AG04450 (cell line): ENCODE data around the gene MAP3K10. TPM values are rescaled to one million over a fixed set of nuclear protein-coding genes. Genes with fewer than 3 reads are reported as not detected.

ENCODE experiments used
- CTCF ChIA-PET: fragments of 300-600, 350-600 bp; formaldehyde crosslinking; extraction: SDS; loops from one replicate; lab custom pipeline; 2022; ENCODE audit warnings: antibody characterized with exemption, inconsistent platforms; lab: Charles Lee
- POLR2A ChIA-PET: fragments of 350-600 bp; formaldehyde crosslinking; extraction: SDS; loops from one replicate; lab custom pipeline; 2021; ENCODE audit warnings: antibody characterized with exemption, inconsistent platforms; lab: Yijun Ruan, JAX
- DNase-seq: peaks from one replicate; pipeline ENCODE4 v3.0.0-alpha.2; 2011; ENCODE audit warnings: low read depth, low spot score
- H3K27ac ChIP-seq: one replicate; pipeline ENCODE4 v1.5.1; 2012; ENCODE audit warnings: low read depth, low read length, control low read depth
- H3K27me3 ChIP-seq: one replicate; pipeline ENCODE4 v1.6.0; 2012; ENCODE audit warnings: low read length; ENCODE audit not compliant: control insufficient read depth, insufficient read depth
- H3K4me3 ChIP-seq: 2 replicates; pipeline ENCODE4 v1.5.1; 2011; ENCODE audit warnings: mild to moderate bottlenecking, low read depth, low read length, control low read depth
- H3K9me3 ChIP-seq: 2 replicates; pipeline ENCODE4 v1.5.1; 2012; ENCODE audit warnings: low read length; ENCODE audit not compliant: control insufficient read depth, insufficient read depth
- polyA plus RNA-seq: library from polyadenylated mRNA; depleted of rRNA; stranded (reverse); fragments of >200 nt; gene quantifications from 2 replicates; pipeline ENCODE4 v1.2.3, GENCODE V29; 2011
- TF ChIP-seq, protein P1 (sequence below): IDR thresholded peaks from 2 replicates; pipeline ENCODE4 v1.5.1; 2011; ENCODE audit warnings: low read depth, low read length, control low read depth, inconsistent platforms

MAP3K10 gene
- polyA plus RNA-seq, 1 experiment = 2.0 TPM

DNA sequence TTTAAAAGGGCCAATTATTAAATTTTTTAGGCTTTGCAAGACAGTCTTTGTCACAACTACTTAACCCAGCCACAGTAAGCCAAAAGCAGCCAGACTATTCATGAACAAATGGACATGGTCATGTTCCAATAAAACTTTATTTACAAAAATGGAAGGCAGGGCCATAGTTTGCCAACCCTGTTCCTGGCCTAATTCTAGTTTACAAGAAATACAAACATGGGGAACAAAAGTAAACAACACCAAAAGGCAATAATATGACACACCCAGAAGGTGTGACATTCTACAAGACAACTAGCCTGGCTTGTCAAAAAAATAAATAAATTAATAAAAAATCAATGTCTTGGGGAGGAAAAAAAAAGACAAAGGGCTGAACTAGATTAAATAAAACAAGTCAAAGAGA lies 60.0 kb downstream of the MAP3K10 start:
- no peak for DNase-seq
- no peaks in the 10 kb centered on the region for H3K27me3 ChIP-seq
- ChIA-PET POLR2A (no interaction called here), CTCF (no interaction called here)
- TF ChIP-seq, protein P1, sequence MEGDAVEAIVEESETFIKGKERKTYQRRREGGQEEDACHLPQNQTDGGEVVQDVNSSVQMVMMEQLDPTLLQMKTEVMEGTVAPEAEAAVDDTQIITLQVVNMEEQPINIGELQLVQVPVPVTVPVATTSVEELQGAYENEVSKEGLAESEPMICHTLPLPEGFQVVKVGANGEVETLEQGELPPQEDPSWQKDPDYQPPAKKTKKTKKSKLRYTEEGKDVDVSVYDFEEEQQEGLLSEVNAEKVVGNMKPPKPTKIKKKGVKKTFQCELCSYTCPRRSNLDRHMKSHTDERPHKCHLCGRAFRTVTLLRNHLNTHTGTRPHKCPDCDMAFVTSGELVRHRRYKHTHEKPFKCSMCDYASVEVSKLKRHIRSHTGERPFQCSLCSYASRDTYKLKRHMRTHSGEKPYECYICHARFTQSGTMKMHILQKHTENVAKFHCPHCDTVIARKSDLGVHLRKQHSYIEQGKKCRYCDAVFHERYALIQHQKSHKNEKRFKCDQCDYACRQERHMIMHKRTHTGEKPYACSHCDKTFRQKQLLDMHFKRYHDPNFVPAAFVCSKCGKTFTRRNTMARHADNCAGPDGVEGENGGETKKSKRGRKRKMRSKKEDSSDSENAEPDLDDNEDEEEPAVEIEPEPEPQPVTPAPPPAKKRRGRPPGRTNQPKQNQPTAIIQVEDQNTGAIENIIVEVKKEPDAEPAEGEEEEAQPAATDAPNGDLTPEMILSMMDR = no peak
- no peak overlapping the region for H3K4me3 ChIP-seq
- H3K27ac ChIP-seq = no peak overlapping the region
- H3K9me3 ChIP-seq = no peaks in the 10 kb centered on the region

DNA sequence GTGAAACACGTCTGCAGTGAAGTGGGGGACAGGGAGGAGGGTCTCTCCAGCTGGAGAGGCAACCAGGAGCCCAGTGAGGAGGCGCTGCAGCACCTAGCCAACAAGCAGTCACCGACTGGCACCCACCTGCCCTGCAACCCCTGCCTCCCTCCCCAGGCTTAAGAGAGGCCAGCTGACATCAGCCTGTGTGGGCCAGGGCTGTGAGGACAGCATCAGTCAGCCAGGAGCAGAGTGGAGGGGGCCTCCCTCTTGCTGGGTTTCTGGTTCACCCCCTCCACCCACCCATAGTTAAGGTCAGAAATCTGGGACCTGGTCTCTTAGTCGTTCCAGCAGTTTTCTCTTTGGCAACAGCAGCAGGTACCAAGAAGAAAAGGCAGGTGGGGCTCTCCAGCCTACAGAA lies 60.8 kb downstream of the MAP3K10 start:
- TF ChIP-seq, protein P1 = no peak
- H3K9me3 ChIP-seq = no peaks in the 10 kb centered on the region
- H3K27ac ChIP-seq = no peak overlapping the region
- no peak overlapping the region for H3K4me3 ChIP-seq
- DNase-seq = no peak
- CTCF ChIA-PET = no interaction called here
- POLR2A ChIA-PET = no interaction called here
- H3K27me3 ChIP-seq = no peaks in the 10 kb centered on the region

DNA sequence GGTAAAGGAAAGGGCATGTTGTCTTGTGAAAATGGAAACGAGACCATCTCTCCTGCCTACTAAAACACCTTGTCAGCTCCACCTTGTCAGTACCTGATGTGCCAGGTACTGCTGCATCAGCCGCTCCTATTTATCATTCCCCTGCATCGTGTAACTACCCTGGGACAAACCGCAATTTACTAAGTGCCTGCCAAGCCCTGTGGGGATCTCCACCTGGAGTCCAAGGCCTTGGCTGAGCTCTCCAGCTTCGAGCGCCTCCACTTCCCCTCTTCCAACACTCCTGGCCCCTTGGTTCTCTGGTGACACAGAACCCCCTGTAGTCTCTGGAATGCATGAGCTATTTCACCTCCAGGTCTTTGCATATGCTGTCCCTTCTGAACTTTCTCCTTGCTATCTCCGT lies 61.2 kb downstream of the MAP3K10 start:
- no peak for DNase-seq
- ChIA-PET POLR2A (no interaction called here), CTCF (no interaction called here)
- Histone ChIP-seq H3K27ac (no peak overlapping the region), H3K9me3 (no peaks in the 10 kb centered on the region), H3K27me3 (no peaks in the 10 kb centered on the region), H3K4me3 (no peak overlapping the region)
- TF ChIP-seq, protein P1 = no peak

DNA sequence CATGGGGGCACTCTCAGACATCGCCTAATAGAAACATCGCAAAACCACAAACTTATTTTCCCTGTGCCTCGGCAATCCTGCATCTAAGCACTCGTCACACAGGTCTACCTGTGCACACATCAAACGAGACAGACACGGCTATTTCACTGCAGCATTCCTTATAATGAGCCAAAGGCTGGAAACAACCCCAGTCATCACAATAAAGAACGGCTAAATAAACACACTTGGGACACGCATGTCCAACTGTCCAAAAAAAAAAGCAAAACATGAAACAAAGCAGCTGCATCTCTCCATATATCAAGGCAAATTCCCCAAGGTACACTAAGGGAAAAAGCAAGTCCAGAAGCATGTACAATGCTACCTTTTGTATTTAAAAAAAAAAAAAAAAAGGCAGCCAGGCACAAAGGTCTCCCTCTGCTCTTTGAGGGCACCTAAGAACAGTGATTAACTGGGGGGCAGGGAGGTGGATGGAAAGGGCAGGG lies 62.4 kb downstream of the MAP3K10 start:
- TF ChIP-seq, protein P1 = no peak
- Histone ChIP-seq H3K27me3 (no peaks in the 10 kb centered on the region), H3K4me3 (no peak overlapping the region), H3K27ac (no peak overlapping the region), H3K9me3 (no peaks in the 10 kb centered on the region)
- ChIA-PET POLR2A (no interaction called here), CTCF (no interaction called here)
- no peak for DNase-seq

DNA sequence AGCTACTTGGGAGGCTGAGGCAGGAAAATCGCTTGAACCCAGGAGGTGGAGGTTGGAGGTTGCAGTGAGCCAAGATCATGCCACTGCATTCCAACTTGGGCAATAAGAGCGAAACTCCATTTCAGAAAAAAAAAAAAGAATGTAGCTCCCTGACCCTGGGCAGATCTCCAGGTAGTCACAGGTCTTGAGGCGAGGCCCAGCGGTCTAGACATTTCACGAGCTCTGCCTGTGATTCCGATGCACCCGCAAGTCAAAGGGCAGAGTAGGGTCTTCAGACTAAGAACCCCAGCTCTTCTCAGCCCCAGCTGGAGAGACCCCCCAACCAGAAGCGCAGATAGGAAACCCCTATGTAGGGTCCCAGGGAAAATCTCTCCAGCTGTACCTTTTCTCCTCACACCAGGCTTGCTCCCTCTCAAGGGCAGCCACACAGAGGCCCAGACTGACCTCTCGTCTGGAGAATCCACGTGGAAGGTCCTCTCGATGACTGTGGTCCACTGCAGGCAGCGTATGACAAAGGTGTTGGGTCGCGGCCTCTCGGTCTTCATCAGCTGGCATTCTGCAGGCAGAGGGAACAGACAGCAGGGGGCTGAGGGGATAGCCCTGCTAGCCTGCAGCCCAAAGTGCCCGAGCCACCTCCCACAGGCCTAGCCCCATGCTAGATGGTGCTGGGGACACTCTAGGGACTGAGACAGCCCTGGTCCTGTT lies 63.6 kb downstream of the MAP3K10 start:
- no peaks in the 10 kb centered on the region for H3K9me3 ChIP-seq
- TF ChIP-seq, protein P1 = no peak
- POLR2A ChIA-PET = no interaction called here
- DNase-seq = no peak
- H3K4me3 ChIP-seq = no peak overlapping the region
- CTCF ChIA-PET = no interaction called here
- no peak overlapping the region for H3K27ac ChIP-seq
- H3K27me3 ChIP-seq = no peaks in the 10 kb centered on the region
